H1 (cell line): Measurements from ENCODE around the gene PTK6. TPM values are rescaled to one million over a fixed set of nuclear protein-coding genes. Genes with fewer than 3 reads are reported as not detected.

Experiments
- ASH2L ChIP-seq: fragments of 200-600, 300-600 bp; sonication (generic); IDR thresholded peaks from one replicate; pipeline ENCODE4 v1.7.1; 2017; ENCODE audit warnings: low read length
- BACH1 ChIP-seq: IDR thresholded peaks from 2 replicates; pipeline ENCODE4 v1.6.1; 2012; ENCODE audit warnings: low read length, improper control_type of control experiment
- BCL11A ChIP-seq, 2 experiments: IDR thresholded peaks; one replicate each; pipeline ENCODE4 v1.6.1; 2011; ENCODE audit warnings: low read depth in 2 of 2, low read length in 2 of 2, mild to moderate bottlenecking in 2 of 2
- BRCA1 ChIP-seq: IDR thresholded peaks from 2 replicates; pipeline ENCODE4 v1.6.1; 2012; ENCODE audit warnings: low read depth, low read length, improper control_type of control experiment
- CEBPB ChIP-seq: IDR thresholded peaks from 2 replicates; pipeline ENCODE4 v1.6.1; 2012; ENCODE audit warnings: low read depth, low read length
- CHD1 ChIP-seq: IDR thresholded peaks from 2 replicates; pipeline ENCODE4 v1.6.1; 2012; ENCODE audit warnings: low read depth, low read length, improper control_type of control experiment
- CHD2 ChIP-seq: IDR thresholded peaks from 2 replicates; pipeline ENCODE4 v1.6.1; 2012; ENCODE audit warnings: low read length, improper control_type of control experiment
- CREB1 ChIP-seq: IDR thresholded peaks from 2 replicates; pipeline ENCODE4 v1.6.1; 2012; ENCODE audit warnings: inconsistent platforms
- CTCF ChIP-seq, 3 experiments: IDR thresholded peaks; 1 replicate in 2 of 3; 2 replicates in 1 of 3; pipeline versions ENCODE4 v1.5.1 to v1.6.1; 2011; ENCODE audit warnings: low read length in 3 of 3, mild to moderate bottlenecking in 3 of 3, inconsistent platforms in 2 of 3, low read depth in 1 of 3, moderate library complexity in 1 of 3; ENCODE audit not compliant: insufficient read depth in 1 of 3; ENCODE audit errors: control extremely low read depth in 1 of 3
- E2F6 ChIP-seq: IDR thresholded peaks from 2 replicates; pipeline ENCODE4 v1.6.1; 2012; ENCODE audit warnings: inconsistent platforms
- GABPA ChIP-seq: IDR thresholded peaks from 2 replicates; pipeline ENCODE4 v1.6.1; 2011; ENCODE audit warnings: mild to moderate bottlenecking, low read length, moderate library complexity, borderline replicate concordance; ENCODE audit not compliant: insufficient read depth
- HDAC6 ChIP-seq: IDR thresholded peaks from one replicate; pipeline ENCODE4 v1.7.1; 2012; ENCODE audit warnings: low read depth, mild to moderate bottlenecking, inconsistent platforms, low read length, moderate library complexity
- JUN ChIP-seq: IDR thresholded peaks from 2 replicates; pipeline ENCODE4 v1.6.1; 2011; ENCODE audit warnings: low read depth, mild to moderate bottlenecking, improper control_type of control experiment, low read length
- KDM5A ChIP-seq: fragments of 200-600 bp; IDR thresholded peaks from 2 replicates; pipeline ENCODE4 v1.7.1; 2012; ENCODE audit warnings: mild to moderate bottlenecking, low read length, inconsistent platforms, mixed read lengths
- MAFK ChIP-seq: IDR thresholded peaks from 2 replicates; pipeline ENCODE4 v1.6.1; 2012; ENCODE audit warnings: low read depth, mild to moderate bottlenecking, improper control_type of control experiment, low read length
- MAX ChIP-seq: IDR thresholded peaks from 2 replicates; pipeline ENCODE4 v1.6.1; 2012; ENCODE audit warnings: inconsistent platforms
- POU5F1 ChIP-seq: IDR thresholded peaks from 2 replicates; pipeline ENCODE4 v1.6.1; 2011; ENCODE audit warnings: low read depth, mild to moderate bottlenecking, low read length, moderate library complexity
- RAD21 ChIP-seq, 2 experiments: IDR thresholded peaks in 1 of 2; conservative IDR thresholded peaks in 1 of 2; 2 replicates each; pipeline ENCODE4 v1.6.1; 2011; ENCODE audit warnings: low read depth in 2 of 2, low read length in 2 of 2, improper control_type of control experiment in 1 of 2, inconsistent platforms in 1 of 2, mild to moderate bottlenecking in 1 of 2, moderate library complexity in 1 of 2
- RBBP5 ChIP-seq: IDR thresholded peaks from 2 replicates; pipeline ENCODE4 v1.7.1; 2012; ENCODE audit warnings: low read depth, mild to moderate bottlenecking, inconsistent platforms, low read length, moderate library complexity, borderline replicate concordance
- RXRA ChIP-seq: IDR thresholded peaks from 2 replicates; pipeline ENCODE4 v1.6.1; 2011; ENCODE audit warnings: low read depth, mild to moderate bottlenecking, low read length, moderate library complexity; ENCODE audit not compliant: insufficient read depth
- SRF ChIP-seq: IDR thresholded peaks from 2 replicates; pipeline ENCODE4 v1.6.1; 2011; ENCODE audit warnings: mild to moderate bottlenecking, low read depth, low read length, moderate library complexity
- TEAD4 ChIP-seq: IDR thresholded peaks from 2 replicates; pipeline ENCODE4 v1.6.1; 2012; ENCODE audit warnings: low read depth, low read length, inconsistent platforms, mixed read lengths
- polyA plus RNA-seq, 7 experiments: library from polyadenylated mRNA; depleted of rRNA in 3 of 7; stranded (reverse) in 5 of 7; unstranded in 2 of 7; fragments of >200 nt in 5 of 7; fragments of 200-250 nt in 2 of 7; gene quantifications; 1 replicate in 5 of 7; 2 replicates in 1 of 7; 4 replicates in 1 of 7; pipeline versions ENCODE4 v1.2.1 to v1.2.3, GENCODE V29; 2011 to 2013; ENCODE audit warnings: missing spikeins in 2 of 7, mixed read lengths in 2 of 7
- total RNA-seq: library from RNA; stranded (reverse); fragmentation: NEBNext Ultra II Directional; extraction: Animal tissue kit (Norgen Biotek cat#: 25700); gene quantifications from 2 replicates; pipeline ENCODE4 v1.2.1, GENCODE V29; 2021

The PTK6 gene
- total and polyA plus RNA-seq, 2 of the 8 experiments (the other 6 are each of a cell fraction or from before 2014, with no cell fraction given) = 0.12 to 0.19 TPM

- TF ChIP-seq CTCF (IDR thresholded peaks at IDR 0.05; ENCODE audit: control extremely low read depth in 1 of 3, insufficient read depth in 1 of 3, low read depth in 1 of 3, low read length in 3 of 3) (0 out of 4 replicates have a peak, but pooled peaks of 1 of the 3 experiments have one; percentile 4), JUN (no peak), KDM5A (no peak), CHD1 (no peak), CEBPB (no peak), BCL11A (IDR thresholded peaks at IDR 0.05; ENCODE audit: low read depth in 2 of 2, low read length in 2 of 2) (no peak), CHD2 (no peak), BACH1 (no peak), TEAD4 (no peak), POU5F1 (no peak), CREB1 (no peak), GABPA (no peak), MAFK (no peak), BRCA1 (no peak), SRF (no peak), ASH2L (peak; percentile 43), E2F6 (no peak), RXRA (no peak), MAX (no peak), RAD21 (IDR thresholded peaks at IDR 0.05 in 1 of 2, conservative IDR thresholded peaks at IDR 0.05 in 1 of 2; ENCODE audit: low read depth in 2 of 2, low read length in 2 of 2) (no peak), HDAC6 (no peak), RBBP5 (no peak)
Measured at GRCh38 chr20:63519668-63520503, 17.3 kb downstream of the PTK6 start (continued).
